ENCODE data around the gene ETFA. TPM values are rescaled to one million over a fixed set of nuclear protein-coding genes. Genes with fewer than 3 reads are reported as not detected.

ETFA gene
- polyA plus RNA-seq, 4 donors, result 152 to 172 (median 165) TPM

- no peak for DNase-seq (ENCODE audit: low read depth in 4 of 4, low spot score in 2 of 4)
Measured at GRCh38 chr15:76179023-76179422, 132.2 kb downstream of the ETFA start.

GRCh38 chr15:76178296-76179000 lies 132.8 kb downstream of the ETFA start:
- no peak for DNase-seq (ENCODE audit: low read depth in 4 of 4, low spot score in 2 of 4)

- no peak for DNase-seq (ENCODE audit: low read depth in 4 of 4, low spot score in 2 of 4)
Measured at GRCh38 chr15:76177491-76178040, 133.7 kb downstream of the ETFA start.

DNA sequence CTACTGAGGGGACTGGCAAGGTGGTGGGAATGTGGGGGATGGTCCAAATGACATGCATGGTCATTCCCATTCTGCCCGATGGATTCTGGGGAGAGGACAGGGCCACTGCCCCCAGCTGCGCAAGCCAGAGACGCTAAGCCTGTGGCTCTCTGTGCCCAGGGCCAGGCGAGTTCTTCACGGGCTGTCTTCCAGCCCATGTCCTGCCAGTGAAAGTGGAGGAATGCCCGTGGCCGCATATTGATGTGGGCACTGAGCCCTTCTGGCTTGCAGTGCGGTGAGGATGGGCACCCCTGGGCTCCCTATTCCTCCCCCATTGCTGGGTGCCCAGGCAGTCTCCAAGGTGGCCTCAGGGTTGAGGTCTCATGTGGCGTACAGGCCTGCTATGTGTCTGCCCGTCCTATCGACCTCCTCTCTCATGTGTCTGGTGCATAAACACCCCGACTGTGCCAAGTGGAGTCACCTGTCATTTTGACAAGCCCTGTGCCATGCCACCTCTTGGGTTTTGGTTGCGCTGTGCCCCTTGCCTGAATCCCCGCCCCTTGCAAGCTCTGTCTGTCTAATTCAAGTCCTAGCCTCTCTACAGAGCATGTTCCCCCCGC lies 134.7 kb downstream of the ETFA start:
- no peak for DNase-seq (ENCODE audit: low read depth in 4 of 4, low spot score in 2 of 4)

DNA sequence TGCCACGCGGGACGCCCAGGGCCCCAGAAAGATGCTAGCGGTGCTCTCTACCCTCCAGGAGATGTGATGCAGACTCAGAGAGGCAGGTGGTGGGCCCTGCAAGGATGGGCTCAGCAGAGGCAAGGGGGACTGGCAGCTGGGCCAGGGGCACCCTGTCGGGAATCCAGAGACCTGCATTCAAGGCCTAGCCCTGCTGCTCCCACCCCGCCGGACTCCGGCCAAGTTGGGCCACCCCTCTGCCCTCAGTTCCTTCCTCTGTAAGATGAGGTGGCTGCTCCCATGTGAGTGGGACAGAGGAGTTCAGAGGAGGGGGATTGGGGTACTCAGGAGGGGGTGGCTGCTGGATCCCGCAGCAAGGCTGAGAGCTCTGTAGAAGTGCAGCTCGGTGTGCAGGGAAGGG lies 135.2 kb downstream of the ETFA start:
- DNase-seq (ENCODE audit: low read depth in 4 of 4, low spot score in 2 of 4), result no peak

DNA sequence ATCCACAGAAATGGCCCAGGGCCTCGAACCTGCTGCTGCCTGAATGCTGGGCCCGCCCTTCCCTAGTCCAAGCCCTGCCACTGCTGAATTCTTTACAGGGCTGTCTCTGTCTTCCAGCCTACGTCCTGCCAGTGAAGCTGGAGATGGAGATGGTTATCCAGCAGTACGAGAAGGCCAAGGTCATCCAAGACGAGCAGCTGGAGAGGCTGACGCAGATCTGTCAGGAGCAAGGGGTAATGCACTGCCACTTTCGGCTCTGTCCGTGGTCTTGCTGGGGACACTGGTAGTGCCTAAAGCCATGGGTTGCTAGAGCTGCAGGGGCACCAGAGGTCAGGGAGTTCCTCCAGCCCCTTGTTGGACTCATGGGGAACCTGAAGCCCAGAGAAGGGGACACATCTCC lies 135.8 kb downstream of the ETFA start:
- no peak for DNase-seq (ENCODE audit: low read depth in 4 of 4, low spot score in 2 of 4)

DNA sequence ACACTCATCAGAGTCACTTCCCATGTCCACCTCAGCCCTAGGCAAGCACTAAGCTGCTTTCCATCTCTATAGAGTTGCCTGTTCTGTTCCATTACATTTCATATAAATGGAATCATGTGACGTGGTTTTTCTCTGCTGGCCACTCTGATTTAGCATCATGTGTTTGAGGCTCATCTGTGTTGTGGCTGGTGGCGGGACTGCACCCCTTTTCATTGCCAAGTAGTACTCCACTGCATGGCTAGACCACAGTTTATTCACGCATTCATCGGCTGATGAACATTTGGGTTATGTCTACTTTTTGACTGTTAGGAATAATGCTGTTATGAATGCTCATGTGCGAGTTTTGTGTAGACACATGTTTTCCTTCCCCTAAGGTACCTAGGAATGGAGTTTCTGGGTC lies 136.6 kb downstream of the ETFA start:
- DNase-seq (ENCODE audit: low read depth in 4 of 4, low spot score in 2 of 4), result no peak

DNA sequence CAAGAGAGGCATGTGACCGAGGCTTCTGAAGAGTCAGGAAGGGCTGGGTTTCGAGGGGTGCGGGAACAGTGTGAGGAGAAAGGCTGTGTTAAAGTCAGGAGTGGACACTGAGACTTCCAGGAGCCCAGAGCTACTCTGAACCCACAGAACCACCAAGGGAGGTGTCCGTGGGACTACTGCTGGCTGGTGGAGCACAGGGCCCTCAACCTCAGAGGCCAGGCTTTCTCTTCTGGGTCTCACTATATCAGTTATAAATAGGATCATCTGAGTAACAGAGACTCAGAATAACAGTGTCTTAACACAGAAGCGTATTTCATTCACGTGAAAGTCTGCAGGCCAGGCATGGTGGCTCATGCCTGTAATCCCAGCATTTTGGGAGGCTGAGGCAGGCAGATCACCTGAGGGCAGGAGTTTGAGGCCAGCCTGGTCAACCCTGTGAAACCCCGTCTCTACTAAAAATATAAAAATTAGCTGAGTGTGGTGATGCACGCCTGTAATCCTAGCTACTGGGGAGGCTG lies 137.9 kb downstream of the ETFA start:
- no peak for DNase-seq (ENCODE audit: low read depth in 4 of 4, low spot score in 2 of 4)

DNA sequence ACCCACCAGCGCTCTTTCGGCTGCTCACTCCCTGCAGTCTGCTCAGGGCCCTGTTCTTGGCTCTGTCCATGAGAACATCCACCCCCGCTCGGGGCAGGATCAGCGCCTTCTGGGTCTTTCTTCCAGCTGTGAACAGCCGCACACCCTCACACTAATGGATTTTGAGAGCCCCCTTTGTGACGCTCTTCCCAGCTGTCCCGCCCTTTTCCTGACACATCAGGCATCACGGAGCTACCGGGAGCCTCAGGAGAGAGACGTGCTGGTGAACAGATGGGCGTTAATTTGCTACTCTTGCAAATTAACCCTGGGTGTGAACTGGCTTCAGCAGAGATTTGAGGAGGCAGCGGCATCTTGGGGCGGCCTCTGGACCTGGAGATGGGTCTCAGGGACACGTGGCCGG lies 138.5 kb downstream of the ETFA start:
- no peak for DNase-seq (ENCODE audit: low read depth in 4 of 4, low spot score in 2 of 4)

- DNase-seq (ENCODE audit: low read depth in 4 of 4, low spot score in 2 of 4), result no peak
Measured at GRCh38 chr15:76169911-76170800, 141.1 kb downstream of the ETFA start.

- DNase-seq (ENCODE audit: low read depth in 4 of 4, low spot score in 2 of 4), result no peak
Measured at GRCh38 chr15:76169018-76169417, 142.3 kb downstream of the ETFA start.

DNA sequence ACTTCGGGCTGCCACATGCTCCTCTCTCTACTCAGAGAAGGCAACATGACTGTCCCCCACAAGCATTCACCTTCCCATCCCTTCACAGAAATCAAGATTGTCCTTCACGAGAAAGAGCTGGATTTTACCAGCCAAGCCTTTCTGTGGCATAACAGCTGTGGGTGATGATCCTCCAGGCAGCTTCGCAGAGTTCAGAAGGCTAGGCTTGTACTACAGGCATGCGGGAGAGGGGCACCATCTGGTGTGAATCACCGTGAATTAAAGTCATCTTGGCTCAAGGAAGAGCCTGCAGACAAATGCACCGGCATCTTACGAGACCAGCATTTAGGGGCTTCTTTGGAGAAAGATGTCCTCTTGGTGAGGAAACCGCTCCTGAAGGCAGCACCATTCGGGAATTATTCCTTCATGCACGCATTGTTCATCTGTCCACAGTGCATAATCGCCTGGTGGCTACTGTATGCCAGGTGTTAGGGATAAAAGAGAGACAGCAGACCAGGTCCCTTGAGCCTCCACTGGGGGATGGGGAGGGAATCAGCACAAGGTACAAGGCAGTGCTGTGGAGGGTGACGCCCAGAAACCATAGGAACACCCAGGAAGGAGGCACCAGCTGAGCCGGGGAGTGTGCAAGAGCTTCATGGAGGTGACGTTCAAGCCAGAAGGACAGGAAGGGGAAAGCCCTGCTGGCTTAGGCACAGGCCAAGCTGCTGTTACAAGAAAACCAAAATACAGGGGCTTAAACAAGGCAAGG lies 142.9 kb downstream of the ETFA start:
- no peak for DNase-seq (ENCODE audit: low read depth in 4 of 4, low spot score in 2 of 4)

GRCh38 chr15:76165951-76166350 lies 145.3 kb downstream of the ETFA start:
- no peak for DNase-seq (ENCODE audit: low read depth in 4 of 4, low spot score in 2 of 4)

Other genes starting within 250 kb of the ETFA start
- under 1 TPM in 2 of 4 donors, not detected in 2; 0.06 to 0.16 TPM for gene ISL2, start 25.3 kb upstream of the ETFA start, polyA plus RNA-seq (ENCODE audit: insufficient read length in 4 of 4)

Data from left renal cortex interstitium (tissue), 4 donors.